ENCODE measurements around the gene RNF214.

DNA sequence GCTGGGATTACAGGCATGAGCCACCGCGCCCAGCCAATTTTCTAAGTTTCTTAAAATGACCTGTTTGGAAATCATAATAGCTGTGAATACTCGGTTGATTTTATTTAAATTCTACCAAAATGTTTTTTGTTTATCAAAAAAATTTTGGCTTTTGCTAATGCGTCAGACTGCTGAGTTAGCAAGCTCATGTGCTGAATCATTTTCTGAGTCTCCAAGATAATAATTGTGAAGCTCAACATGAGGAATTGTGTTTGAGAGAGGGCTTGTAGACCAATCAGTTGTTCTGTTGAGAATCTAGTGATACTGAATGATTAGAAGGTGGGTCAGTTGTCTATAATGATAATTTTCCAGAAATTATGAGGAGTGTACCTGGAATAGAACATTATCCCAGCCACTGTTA is 15.9 kb downstream of the RNF214 start:
- TF ChIP-seq, protein P1, sequence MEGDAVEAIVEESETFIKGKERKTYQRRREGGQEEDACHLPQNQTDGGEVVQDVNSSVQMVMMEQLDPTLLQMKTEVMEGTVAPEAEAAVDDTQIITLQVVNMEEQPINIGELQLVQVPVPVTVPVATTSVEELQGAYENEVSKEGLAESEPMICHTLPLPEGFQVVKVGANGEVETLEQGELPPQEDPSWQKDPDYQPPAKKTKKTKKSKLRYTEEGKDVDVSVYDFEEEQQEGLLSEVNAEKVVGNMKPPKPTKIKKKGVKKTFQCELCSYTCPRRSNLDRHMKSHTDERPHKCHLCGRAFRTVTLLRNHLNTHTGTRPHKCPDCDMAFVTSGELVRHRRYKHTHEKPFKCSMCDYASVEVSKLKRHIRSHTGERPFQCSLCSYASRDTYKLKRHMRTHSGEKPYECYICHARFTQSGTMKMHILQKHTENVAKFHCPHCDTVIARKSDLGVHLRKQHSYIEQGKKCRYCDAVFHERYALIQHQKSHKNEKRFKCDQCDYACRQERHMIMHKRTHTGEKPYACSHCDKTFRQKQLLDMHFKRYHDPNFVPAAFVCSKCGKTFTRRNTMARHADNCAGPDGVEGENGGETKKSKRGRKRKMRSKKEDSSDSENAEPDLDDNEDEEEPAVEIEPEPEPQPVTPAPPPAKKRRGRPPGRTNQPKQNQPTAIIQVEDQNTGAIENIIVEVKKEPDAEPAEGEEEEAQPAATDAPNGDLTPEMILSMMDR (IDR thresholded peaks at IDR 0.05): no peak
- TF ChIP-seq EZH2 (IDR thresholded peaks at IDR 0.05; ENCODE audit: borderline replicate concordance, insufficient read depth, low read depth, low read length, poor library complexity, severe bottlenecking): no peak
